Measurements from ENCODE around the gene THSD4.

Gene THSD4

DNA sequence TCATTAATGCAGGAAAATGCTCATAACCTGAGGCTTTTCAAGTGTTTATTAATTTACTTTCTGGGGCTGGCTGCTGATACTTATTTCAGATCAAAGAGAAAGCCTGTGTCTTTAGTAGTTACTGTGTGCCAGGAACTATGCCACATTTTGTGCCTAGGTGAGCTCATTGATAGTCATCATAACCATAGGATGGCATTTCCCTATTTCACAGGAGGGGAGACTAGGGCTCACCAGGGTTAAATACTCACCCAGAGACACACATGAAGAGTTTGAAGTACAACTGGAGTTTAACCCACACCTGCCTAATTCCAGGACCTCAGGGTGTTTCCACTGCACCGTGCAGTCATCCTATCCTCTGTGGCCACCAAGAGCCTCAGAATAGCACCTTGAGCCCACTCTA is 430.7 kb downstream of the THSD4 start:
- DNase-seq (ENCODE audit: low spot score) = no peak

DNA sequence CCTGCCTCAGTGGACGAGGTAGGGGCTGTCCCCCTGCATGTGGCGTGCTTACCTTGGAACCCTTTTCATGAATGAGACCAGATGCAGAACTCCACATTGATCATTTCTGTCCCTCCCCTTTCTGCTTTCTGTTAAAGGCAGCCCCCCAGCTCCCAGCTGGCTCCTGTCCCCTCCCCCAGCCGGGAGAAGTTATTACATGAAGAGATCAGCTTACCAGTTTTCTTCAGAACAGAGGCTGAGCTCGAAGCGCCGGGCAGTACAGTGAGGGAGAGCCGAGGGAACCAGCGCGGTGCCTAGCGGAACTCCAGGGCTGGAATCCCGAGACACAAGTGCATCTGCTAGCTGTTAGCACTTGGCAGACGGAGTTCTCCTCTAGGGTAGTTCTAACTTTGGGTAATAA is 431.7 kb downstream of the THSD4 start:
- DNase-seq (ENCODE audit: low spot score) = no peak

DNA sequence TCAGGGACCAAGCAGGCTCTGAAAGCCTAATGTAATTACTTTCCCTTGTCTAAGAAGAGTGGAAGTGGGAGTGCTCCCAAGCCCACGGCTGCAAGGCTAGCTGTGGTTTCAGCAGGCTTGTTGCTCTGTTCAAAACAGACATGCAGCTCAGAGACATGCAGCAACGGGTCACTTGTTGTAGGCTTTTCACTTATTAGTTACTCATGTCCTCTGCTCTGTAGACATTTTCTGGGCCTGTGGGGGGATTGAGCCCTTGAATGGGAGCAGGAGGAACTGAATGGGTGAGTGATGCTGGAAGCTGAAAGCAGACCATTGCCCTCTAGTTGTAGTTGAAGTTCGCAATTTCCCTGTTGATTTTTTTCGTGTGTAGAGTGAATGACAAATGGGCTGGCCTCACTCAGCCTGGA is 433.1 kb downstream of the THSD4 start:
- no peak for DNase-seq (ENCODE audit: low spot score)

DNA sequence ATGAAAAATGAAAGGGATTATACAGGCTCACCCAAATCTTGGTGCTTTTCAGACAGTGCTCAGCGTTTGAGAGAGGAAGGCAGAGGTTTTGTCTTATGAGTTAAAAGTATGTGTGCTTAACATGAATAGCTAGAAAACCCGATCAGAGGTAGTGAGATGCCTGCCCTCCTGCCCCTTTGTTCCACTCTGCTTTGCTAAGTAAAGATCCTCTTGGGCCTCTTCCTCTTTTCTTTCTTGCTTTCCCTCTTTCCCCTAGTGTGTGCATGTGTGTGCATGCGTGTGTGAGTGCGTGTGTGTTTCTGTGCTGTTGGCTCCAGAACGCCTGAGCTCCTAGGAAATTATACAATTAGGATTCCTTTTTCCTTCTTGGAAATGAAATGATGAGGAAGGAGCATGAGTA is 433.8 kb downstream of the THSD4 start:
- DNase-seq (ENCODE audit: low spot score) = no peak

DNA sequence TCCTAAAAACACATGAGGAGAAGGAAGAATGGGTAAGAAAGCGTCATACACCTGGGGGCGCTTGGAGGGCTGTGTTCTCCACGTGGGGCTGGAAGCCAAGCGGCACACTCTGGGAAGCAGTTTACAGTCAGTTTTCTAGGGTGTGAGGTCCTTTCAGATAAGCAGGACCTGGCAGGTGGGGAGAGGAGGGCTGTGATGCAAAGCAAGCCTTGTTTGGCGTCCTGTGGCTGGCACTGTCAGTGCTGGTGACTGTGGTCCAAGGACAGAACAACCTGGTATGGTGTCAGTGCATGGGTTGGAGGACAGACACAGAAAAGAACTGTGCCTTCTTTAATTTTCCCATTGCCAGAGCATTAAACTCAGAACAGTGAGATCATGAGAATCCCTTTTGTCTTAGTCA is 434.4 kb downstream of the THSD4 start:
- DNase-seq (ENCODE audit: low spot score) = no peak

DNA sequence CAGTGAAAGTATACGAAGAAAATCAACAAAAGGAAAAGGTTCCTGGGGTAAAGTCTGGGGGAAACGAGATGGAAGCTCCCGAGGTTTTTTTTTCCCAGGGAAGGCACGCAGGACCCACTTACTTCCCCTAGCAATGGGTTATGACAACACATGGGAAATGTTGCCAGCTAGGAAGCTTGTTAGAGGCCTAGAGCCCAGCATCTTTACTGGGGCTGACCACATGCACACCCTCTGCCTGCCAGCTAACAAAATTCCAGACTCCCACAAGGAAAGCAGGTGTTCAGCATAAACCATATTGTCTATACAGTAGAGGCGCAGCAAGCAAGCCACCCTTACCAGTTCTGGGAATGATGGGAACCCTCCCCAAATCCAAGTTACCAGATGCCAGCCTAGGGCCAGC is 436.3 kb downstream of the THSD4 start:
- no peak for DNase-seq (ENCODE audit: low spot score)

DNA sequence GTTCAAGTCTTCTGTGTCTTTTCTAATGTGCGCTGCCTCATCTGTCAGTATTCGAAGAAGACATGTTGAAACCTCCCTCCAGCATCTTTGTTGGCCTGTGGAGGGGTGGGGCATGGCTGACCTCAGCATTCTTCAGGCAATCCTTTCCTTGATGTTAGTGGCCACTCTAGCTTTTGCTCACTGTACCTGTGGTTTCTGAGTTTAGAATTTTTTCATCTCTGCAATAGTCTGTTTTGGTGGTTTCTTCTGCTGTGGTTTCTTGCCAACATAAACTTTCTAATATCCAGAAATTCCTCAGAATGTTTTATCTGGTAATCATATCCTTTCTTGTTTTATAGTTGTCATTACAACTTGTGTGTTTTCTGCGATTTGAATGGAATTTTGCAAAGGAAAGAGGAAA is 443.8 kb downstream of the THSD4 start:
- DNase-seq (ENCODE audit: low spot score) = no peak

DNA sequence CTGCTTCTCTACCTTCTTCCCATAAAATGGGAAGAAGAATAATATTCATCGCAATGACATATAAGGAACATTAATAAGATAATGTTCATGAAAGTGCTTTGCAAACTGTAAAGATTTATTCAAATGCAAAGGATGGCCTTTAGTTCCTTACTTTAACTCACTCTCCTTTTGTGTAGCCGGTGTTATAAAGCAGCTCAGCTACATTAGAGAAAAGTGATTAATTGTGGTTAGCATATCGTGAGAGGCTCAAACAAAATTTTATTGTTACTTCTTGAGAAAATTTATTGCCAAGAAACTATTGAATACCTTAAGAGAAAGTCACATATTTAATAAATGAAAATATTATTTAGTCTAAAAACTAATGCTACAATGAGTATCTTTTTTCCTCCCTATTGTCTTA is 444.3 kb downstream of the THSD4 start:
- no peak for DNase-seq (ENCODE audit: low spot score)

DNA sequence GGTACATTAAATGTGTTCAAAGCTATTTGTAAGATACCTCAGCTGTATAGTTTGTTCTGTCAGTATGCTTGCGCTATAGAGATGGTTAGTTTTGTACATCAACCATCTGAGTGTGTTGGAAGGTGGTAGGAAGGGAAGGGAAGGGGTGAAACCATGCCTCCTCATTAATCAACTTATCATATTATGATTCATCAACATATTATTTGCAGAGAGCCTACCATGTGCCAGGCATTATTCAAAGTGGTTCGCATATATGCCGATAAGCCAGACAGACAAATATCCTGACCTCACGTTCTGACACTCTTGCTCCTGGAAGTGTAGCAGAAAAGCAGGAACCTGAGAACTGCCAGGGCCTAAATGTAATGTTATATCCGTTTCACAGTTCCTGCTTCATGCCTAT is 447.0 kb downstream of the THSD4 start:
- no peak for DNase-seq (ENCODE audit: low spot score)

DNA sequence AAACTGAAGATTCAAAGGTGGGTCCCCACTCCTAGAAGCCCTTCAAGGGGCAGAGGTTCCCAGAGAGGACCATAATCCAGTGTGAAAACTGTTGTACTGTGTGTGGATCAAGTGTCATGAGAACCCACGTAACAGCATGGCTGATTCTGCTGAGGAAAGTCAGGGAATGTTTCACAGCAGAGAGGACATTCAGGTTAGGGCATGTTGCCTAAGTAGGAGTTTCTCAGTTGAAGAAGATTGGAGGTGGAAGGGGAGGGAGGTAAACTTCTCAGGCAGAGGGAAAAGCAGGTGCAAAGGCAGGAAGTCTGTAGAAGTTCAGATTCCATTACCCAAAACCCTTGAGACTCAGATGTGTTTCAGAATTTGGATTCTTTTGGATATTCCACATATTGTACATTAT is 448.9 kb downstream of the THSD4 start:
- DNase-seq (ENCODE audit: low spot score) = no peak

DNA sequence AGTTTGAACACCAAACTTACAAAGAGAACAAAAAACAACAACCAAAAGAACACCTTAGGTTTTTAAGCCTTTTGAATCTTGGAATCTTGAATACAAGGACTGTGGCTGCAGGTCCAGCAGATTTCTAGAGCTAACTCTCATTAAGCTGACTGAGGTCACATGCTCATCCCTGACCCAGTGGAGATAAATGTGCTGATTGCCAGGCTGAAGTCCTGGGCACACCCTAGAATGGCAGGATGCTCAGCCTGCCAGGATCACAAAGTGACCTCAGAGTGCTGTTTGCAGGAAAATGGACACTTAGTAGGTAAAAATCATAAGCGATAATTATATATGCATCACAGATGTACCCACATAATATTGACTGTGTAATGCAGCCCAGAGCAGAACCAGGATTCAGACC is 449.7 kb downstream of the THSD4 start:
- DNase-seq (ENCODE audit: low spot score) = no peak

DNA sequence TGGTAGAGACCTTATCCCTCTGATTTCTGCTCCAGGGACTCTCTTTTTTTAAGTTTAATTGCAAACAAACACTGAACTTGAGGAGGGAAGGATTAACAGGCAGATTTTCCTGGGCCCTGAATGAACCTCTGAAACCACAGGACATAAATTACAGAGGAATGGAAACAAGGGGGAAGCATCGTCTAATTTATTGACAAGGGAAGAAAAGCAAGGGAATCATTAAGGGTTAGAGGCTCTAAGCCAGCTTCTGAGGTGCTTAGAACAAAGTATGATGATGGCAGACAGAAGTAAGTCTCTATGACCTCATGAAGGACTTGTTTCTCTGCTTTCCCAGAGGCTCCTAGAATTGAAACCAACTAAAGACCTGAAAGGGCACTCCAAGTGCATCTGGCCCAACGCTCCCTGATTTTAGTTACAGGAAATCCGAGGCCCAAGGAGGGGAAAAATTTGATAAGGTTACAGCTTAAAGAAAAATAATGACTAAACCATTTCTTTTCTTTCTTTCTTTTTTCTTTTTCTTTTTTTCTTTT is 450.4 kb downstream of the THSD4 start:
- no peak for DNase-seq (ENCODE audit: low spot score)

DNA sequence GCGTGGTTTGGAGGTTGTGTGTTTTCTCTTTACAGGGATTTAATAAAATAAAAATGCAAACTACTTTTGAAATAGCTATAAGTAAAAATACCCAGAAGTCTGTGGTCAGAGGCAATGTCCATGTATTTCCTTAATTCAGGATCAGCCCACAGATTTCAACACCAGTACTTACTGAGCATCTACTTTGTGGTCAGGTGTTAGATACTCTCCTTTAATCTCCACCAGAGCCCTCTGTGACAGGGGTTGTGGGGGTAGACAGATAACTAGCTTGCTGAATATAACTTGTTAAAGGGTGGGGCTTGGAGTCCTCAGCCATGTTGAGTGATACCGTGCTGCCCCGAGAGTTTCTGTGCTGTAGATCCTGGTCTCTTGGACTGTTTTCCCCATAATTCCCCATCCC is 451.0 kb downstream of the THSD4 start:
- no peak for DNase-seq (ENCODE audit: low spot score)

DNA sequence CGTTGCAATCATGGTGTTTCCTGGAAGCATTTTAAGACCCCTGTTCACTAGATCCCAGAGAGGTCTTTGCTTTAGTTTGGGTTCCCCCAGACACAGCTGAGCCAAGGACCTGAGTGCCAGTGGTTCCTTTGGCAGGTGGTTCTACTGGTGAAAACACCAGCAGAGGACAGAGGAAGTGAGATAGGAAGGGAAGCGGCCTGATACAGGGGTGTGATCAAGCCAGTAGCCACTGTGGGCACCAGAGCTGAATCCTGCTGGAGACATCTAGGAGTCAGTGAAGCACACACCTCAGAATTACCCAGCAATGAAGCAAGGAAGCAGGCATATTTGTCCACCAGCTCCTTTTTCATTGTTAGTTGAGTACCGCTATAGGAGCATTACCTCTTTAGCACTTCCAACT is 451.9 kb downstream of the THSD4 start:
- DNase-seq (ENCODE audit: low spot score) = no peak

DNA sequence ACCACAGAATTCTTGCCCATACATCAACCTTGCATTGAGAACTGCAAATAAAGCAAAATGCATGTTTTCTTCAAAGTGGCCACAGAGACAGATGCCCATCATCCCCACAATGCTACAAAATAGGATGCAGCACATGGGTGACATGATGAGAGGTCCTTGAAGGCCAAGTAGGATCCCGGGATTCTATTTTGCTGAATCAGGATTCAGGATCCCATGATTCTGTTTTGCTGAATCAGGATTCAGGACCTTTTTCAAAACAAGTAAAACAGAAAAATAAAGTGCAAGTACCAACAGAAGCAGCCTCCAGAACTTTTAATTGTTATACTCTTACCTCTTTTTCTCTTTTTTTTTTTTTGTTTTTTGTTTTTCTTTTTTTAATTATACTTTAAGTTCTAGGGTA is 453.0 kb downstream of the THSD4 start:
- no peak for DNase-seq (ENCODE audit: low spot score)

DNA sequence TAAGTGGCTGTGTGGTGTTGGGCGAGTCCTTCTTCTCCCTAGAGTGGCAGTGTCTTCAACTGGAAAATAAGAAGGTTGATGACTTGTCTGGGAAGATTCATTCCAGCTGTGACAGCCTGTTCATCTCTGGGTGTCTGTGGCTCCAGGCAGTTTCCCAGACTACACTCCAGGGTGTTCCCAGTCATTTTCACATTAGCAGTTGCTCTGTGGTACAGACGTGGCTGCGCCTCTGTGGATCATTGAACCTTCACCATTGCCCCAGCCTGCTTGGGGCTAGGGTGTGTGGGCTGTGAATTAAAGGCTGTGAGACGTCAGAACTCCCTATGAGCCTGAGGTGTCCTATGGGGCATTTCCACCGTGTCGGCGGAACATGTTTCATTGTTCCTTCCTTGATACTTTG is 455.5 kb downstream of the THSD4 start:
- DNase-seq (ENCODE audit: low spot score) = no peak

DNA sequence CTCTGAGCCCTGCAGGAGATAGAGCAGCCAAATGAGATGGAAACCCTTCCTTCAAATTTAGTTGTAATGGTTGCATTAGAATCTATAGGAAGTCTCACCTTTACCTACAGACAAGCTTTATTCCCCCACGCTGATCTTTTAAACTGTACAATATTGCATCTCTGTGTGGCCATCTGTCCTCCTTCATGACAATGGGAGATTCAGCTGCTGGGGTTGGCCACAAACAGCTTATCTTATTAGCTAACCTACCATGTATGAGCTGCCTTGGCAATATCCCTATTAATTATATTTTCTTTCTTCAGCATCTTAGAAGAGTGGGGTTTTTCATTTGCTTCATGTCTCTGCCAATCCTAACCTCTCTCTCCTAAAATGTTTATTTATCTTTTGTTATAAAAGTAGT is 456.4 kb downstream of the THSD4 start:
- no peak for DNase-seq (ENCODE audit: low spot score)

DNA sequence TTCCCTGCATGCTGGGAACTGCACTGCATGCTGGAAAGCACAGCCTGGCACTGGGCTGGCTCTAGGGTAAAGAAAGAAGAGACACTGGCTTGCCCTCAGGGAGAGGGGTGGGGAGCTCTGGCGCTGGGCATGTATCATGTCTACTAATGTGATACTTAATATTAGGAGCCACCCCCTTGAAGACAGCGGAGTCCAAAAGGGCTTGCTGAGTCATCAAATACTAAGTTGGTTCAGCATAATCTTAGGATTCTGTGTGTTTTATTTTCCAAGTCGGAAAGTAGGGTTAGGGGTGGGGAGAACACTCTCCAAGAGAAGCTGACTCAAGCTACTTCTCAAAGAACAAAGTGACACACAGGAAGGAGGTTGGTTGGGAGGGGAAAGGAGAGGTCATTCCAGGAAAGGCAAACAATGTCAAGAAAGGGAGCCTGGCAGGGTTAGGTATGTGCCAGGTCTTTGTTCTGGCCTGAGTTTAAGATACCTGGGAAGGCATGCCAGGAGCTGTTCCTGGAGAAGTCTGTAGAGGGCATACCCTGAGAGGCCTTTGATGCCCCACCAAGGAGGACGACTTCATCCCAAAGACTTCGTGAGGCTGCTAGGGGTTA is 457.3 kb downstream of the THSD4 start:
- DNase-seq (ENCODE audit: low spot score) = no peak

DNA sequence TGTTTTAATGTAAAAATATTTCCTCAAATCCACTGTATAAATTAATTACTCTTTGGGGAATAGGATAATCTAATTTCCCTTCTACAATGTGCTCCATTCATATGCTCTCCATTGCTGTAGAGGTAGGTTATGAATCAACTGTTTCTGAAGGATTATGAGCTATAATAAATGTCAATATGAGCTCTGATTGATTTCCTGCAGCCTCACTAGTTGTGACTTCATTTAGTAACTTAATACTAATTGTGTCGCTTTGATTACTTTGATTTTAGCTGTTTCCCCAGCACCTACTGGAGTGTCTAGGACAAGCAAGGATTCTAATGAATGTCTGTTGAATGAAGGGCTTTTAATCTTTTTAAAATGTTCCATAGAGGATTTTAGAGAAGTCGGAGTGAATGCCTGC is 458.3 kb downstream of the THSD4 start:
- DNase-seq (ENCODE audit: low spot score) = no peak

DNA sequence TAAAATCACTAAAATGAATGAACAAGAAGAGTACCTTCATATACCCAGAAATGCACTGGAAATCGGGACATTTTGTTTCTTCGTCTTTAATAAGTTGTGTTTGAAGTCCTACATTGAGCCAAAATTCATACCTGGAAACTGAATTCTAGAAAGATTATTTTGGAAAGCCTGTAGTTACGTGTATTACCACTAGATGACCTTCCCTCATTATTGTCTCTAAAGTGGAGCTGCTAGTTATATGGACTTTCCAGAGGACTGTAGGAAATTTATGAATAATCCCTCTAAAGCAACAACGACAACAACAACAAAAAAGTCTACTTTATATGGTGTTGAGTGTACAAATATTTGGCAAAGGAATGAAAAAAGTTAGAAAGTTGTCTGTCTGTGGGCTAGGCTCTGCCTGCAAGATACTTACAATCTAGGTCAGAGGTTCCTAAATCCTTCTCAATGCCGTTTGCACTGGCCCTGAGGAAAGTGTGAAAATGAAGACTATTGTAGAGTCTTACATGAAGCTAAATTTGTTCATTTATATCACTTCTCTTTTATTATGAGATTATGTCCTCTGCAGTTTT is 460.3 kb downstream of the THSD4 start:
- peak; percentile 54 for DNase-seq (ENCODE audit: low spot score)

DNA sequence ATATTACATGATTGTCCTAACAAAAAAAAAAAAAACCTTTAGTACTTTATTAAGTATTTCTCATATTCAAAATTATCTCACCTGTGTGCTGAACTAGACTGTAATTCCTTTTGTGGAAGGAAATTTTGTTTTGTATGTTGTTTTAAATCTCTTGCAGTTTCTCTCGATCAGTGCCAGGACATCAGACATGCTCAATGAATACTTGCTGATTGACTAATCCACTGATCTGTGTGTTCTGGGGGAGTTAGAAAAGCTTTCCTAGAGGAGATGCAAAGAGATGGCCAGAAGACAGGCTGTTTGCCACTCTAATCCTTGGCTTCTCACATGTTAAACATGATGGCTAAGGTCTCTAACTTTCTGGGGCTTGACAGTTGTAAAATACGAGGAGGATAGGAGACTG is 461.8 kb downstream of the THSD4 start:
- DNase-seq (ENCODE audit: low spot score) = no peak

DNA sequence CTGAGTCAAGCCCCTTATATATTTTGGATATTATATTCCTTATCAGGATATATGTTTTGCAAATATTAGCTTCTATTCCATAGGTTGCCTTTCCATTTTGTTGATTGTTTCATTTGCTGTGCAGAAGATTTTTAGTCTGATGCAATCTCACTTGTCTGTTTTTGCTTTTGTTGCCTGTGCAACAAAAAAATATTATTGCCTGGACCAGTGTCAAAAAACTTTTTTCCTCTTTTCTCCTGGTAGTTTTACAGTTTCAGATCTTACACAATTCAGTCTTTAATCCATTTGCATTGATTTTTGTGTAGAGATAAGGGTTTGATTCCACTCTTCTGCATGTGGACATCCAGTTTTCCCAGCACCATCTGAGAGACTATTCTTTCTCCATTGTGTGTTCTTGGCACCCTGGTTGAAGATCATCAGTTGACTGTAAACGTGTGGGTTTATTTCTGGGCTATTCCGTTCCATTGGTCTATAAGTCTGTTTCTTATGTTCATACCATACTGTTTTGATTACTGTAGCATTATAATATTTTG is 466.2 kb downstream of the THSD4 start:
- no peak for DNase-seq (ENCODE audit: low spot score)

DNA sequence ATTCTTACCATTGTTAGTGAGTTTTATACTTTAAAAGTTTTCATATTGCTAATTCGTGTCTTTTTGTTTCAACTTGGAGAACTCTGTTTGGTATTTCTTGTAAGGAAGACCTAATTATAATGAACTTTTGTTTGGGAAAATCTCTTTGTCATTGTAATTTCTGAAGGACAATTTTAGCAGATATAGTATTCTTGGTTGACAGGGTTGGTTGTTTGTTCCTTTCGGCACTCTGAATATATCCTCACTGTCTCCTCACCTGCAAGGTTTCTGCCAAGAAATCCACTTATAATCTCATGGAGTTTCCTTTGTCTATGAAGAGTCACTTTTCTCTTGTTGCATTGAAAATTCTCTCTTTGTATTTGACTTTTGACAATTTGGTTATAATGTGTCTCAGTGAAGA is 469.9 kb downstream of the THSD4 start:
- no peak for DNase-seq (ENCODE audit: low spot score)

DNA sequence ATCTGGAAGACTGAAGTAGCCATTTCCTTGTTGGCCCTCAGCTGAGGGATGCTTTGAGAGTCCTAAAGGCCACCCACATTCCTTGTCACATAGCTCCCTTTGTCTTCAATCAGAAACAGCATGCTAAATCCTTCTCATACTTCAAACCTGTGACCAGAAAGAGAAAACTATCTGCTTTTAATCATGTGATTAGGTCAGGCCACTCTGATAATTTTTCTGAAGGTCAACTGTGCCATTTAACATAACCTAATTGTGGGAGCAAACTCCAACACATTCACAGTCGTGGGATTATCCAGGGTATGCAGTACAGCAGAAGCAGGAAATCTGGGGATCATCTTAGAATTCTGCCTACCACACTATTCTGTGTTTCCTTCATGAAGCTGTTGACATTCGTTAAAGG is 471.2 kb downstream of the THSD4 start:
- no peak for DNase-seq (ENCODE audit: low spot score)
